ENCODE data around the gene MTX1.
"Not testable (repeated sequence)": the region's sequence is repeated elsewhere in the genome, so short reads cannot be mapped to it uniquely, and the experiment has no call there.

DNA sequence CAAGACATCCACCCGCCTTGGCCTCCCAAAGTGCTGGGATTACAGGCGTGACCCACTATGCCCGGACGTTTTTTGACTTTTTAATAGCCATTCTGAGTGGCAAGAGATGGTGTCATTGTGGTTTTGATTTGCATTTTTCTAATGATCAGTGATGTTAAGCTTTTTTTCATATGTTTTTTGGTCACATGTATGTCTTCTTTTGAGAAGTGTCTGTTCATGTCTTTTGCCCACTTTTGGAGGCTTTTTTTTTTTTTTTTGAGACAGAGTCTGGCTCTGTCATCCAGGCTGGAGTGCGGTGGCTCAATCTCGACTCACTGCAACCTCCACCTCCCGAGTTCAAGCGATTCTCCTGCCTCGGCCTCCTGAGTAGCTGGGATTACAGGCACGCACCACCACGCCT lies 43.9 kb upstream of the MTX1 start:
- TF ChIP-seq TAF1, POLR2AphosphoS5, POLR2A, SPI1 (IDR thresholded peaks at IDR 0.05; ENCODE audit: low read depth, low read length): not testable (repeated sequence)
